MM.1S (cell line): ENCODE measurements around the gene ECHS1.

Experiments
- EZH2 ChIP-seq: fragments of 300-600 bp; sonication (generic); optimal IDR thresholded peaks from 2 replicates; pipeline ENCODE3; 2017; ENCODE audit warnings: low read depth, mild to moderate bottlenecking, antibody characterized with exemption, low read length, mixed read lengths
- TF ChIP-seq, protein P1 (sequence below): fragments of 300-600 bp; sonication (generic); IDR thresholded peaks from 2 replicates; pipeline ENCODE4 v1.5.1; 2016; ENCODE audit warnings: antibody characterized with exemption, low read length, mixed read lengths

DNA sequence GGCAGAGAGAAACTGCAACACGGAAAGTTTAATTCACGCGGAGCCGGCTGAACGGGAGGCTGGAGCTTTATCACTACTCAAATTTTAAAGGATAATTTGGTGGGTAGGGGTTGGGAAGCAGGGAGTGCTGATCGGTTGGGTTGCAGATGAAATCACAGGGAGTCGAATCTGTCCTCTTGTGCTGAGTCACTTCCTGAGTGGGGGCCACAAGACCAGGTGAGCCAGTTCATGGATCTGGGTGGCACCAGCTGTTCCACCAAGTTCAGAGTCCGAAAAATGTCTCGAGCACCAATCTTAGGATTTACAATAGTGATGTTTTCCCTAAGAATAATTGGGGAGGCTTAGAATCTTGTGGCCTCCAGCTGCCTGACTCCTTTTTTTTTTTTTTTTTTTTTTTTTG is 29.6 kb downstream of the ECHS1 start:
- TF ChIP-seq, protein P1, sequence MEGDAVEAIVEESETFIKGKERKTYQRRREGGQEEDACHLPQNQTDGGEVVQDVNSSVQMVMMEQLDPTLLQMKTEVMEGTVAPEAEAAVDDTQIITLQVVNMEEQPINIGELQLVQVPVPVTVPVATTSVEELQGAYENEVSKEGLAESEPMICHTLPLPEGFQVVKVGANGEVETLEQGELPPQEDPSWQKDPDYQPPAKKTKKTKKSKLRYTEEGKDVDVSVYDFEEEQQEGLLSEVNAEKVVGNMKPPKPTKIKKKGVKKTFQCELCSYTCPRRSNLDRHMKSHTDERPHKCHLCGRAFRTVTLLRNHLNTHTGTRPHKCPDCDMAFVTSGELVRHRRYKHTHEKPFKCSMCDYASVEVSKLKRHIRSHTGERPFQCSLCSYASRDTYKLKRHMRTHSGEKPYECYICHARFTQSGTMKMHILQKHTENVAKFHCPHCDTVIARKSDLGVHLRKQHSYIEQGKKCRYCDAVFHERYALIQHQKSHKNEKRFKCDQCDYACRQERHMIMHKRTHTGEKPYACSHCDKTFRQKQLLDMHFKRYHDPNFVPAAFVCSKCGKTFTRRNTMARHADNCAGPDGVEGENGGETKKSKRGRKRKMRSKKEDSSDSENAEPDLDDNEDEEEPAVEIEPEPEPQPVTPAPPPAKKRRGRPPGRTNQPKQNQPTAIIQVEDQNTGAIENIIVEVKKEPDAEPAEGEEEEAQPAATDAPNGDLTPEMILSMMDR = no peak
- TF ChIP-seq EZH2 = no peak
